A549 (cell line): ENCODE measurements around the gene PTGER1. TPM values are rescaled to one million over a fixed set of nuclear protein-coding genes. Genes with fewer than 3 reads are reported as not detected.

Source experiments
- ATAC-seq, 2 experiments: fragments of 200-7000 bp in 1 of 2; fragments of >200 bp in 1 of 2; cut with Nextera tagmentation in 1 of 2; cut with Tn5 transposase in 1 of 2; 3 replicates each; pipeline versions ENCODE4 v1.8.0 to v1.9.1; 2018 to 2020; ENCODE audit warnings: mild to moderate bottlenecking in 1 of 2, moderate library complexity in 1 of 2
- CTCF ChIA-PET: fragments of 300-600 bp; sonication (Branson Sonifier 250); formaldehyde crosslinking; extraction: SDS; loops from one replicate; lab custom pipeline; 2021; ENCODE audit warnings: antibody characterized with exemption, inconsistent platforms; lab: Yijun Ruan, JAX
- POLR2A ChIA-PET: fragments of 350-600 bp; formaldehyde crosslinking; extraction: SDS; loops from one replicate; lab custom pipeline; 2021; ENCODE audit warnings: antibody characterized with exemption, inconsistent platforms; lab: Yijun Ruan, JAX
- DNase-seq, 2 experiments: peaks; one replicate each; pipeline versions ENCODE4 v3.0.0 to v3.0.0-alpha.2; 2011 to 2016; ENCODE audit warnings: low read depth in 1 of 2, low spot score in 1 of 2
- FAIRE-seq: peaks from 2 replicates; lab custom pipeline; 2011; peaks lifted over from hg19 to GRCh38; lab: Jason Lieb, UNC
- H3K27ac ChIP-seq, 2 experiments: fragments of >200 bp; sonication (Bioruptor Twin); formaldehyde crosslinking; 3 replicates each; pipeline ENCODE4 v1.5.1; 2016 to 2017
- H3K4me1 ChIP-seq: fragments of >200 bp; sonication (Bioruptor Twin); formaldehyde crosslinking; 3 replicates; pipeline ENCODE4 v1.6.1; 2016
- H3K4me2 ChIP-seq: fragments of >200 bp; sonication (Bioruptor Twin); formaldehyde crosslinking; 3 replicates; pipeline ENCODE4 v1.6.1; 2016
- H3K4me3 ChIP-seq: fragments of >200 bp; sonication (Bioruptor Twin); formaldehyde crosslinking; 3 replicates; pipeline ENCODE4 v1.5.1; 2016
- H3K9me3 ChIP-seq: fragments of >200 bp; sonication (Bioruptor Twin); formaldehyde crosslinking; 3 replicates; pipeline ENCODE4 v1.6.1; 2016
- ATOH8 ChIP-seq: fragments of 250-450 bp; sonication (Bioruptor Pico); IDR thresholded peaks from 2 replicates; pipeline ENCODE4 v1.5.0; 2020; ENCODE audit warnings: low read depth, mild to moderate bottlenecking, moderate library complexity
- BCL3 ChIP-seq: fragments of >200 bp; sonication (Bioruptor Twin); formaldehyde crosslinking; IDR thresholded peaks from 3 replicates; pipeline ENCODE4 v1.6.1; 2016
- CEBPB ChIP-seq, 2 experiments: fragments of >200 bp in 1 of 2; sonication (Bioruptor Twin) in 1 of 2; formaldehyde crosslinking in 1 of 2; IDR thresholded peaks; 2 replicates each; pipeline ENCODE4 v1.6.1; 2012 to 2016
- CHD2 ChIP-seq: fragments of 150-350 bp; IDR thresholded peaks from 2 replicates; pipeline ENCODE4 v1.6.1; 2014; ENCODE audit warnings: low read length; ENCODE audit not compliant: partially characterized antibody
- CHD4 ChIP-seq: fragments of 200-600 bp; sonication (generic); IDR thresholded peaks from 2 replicates; pipeline ENCODE4 v1.6.1; 2016; ENCODE audit warnings: antibody characterized with exemption, mild to moderate bottlenecking, borderline replicate concordance
- CTCF ChIP-seq: fragments of >200 bp; sonication (Bioruptor Twin); formaldehyde crosslinking; IDR thresholded peaks from 3 replicates; pipeline ENCODE4 v1.5.1; 2016
- E2F6 ChIP-seq: IDR thresholded peaks from 2 replicates; pipeline ENCODE4 v1.6.1; 2012; ENCODE audit warnings: low read depth, borderline replicate concordance
- ESRRA ChIP-seq: fragments of 150-350 bp; IDR thresholded peaks from 2 replicates; pipeline ENCODE4 v1.6.1; 2014; ENCODE audit warnings: mild to moderate bottlenecking, low read length, borderline replicate concordance
- FOSB ChIP-seq: fragments of 250-450 bp; sonication (Bioruptor Pico); IDR thresholded peaks from 2 replicates; pipeline ENCODE4 v1.5.0; 2020; ENCODE audit warnings: mild to moderate bottlenecking, moderate library complexity
- FOSL2 ChIP-seq, 2 experiments: fragments of 450-650 bp in 1 of 2; fragments of >200 bp in 1 of 2; sonication (Bioruptor Twin) in 1 of 2; formaldehyde crosslinking; IDR thresholded peaks; 2 replicates each; pipeline versions ENCODE4 v1.5.0 to v1.6.1; 2016 to 2020; ENCODE audit warnings: mild to moderate bottlenecking in 1 of 2, moderate library complexity in 1 of 2
- FOXS1 ChIP-seq: fragments of 250-450 bp; sonication (Bioruptor Pico); IDR thresholded peaks from 2 replicates; pipeline ENCODE4 v1.5.0; 2020; ENCODE audit warnings: mild to moderate bottlenecking, moderate library complexity
- HDAC2 ChIP-seq: fragments of 200-600 bp; sonication (generic); IDR thresholded peaks from 2 replicates; pipeline ENCODE4 v1.6.1; 2016
- HMGXB4 ChIP-seq: fragments of 250-450 bp; sonication (Bioruptor Pico); IDR thresholded peaks from 2 replicates; pipeline ENCODE4 v1.5.0; 2021; ENCODE audit warnings: mild to moderate bottlenecking, moderate library complexity, borderline replicate concordance
- HOXA7 ChIP-seq: fragments of 250-450 bp; sonication (Bioruptor Pico); IDR thresholded peaks from 2 replicates; pipeline ENCODE4 v1.5.0; 2020; ENCODE audit warnings: mild to moderate bottlenecking, moderate library complexity
- HOXB13 ChIP-seq: fragments of 250-450 bp; sonication (Bioruptor Pico); IDR thresholded peaks from 2 replicates; pipeline ENCODE4 v1.5.0; 2020; ENCODE audit warnings: low read depth, mild to moderate bottlenecking, moderate library complexity
- KDM1A ChIP-seq: fragments of 200-600 bp; sonication (generic); IDR thresholded peaks from 2 replicates; pipeline ENCODE4 v1.6.1; 2016; ENCODE audit warnings: low read depth, mild to moderate bottlenecking
- MAZ ChIP-seq: fragments of 150-350 bp; IDR thresholded peaks from 2 replicates; pipeline ENCODE4 v1.6.1; 2014; ENCODE audit warnings: antibody characterized with exemption, low read depth, low read length, borderline replicate concordance
- NR3C1 ChIP-seq: fragments of >200 bp; sonication (Bioruptor Twin); formaldehyde crosslinking; IDR thresholded peaks from 3 replicates; pipeline ENCODE4 v1.6.1; 2017
- PBX3 ChIP-seq: IDR thresholded peaks from 2 replicates; pipeline ENCODE4 v1.6.1; 2012
- POLR2AphosphoS2 ChIP-seq: conservative IDR thresholded peaks from 2 replicates; pipeline ENCODE4 v1.6.1; 2012; ENCODE audit warnings: low read length, improper control_type of control experiment, inconsistent platforms
- RAD21 ChIP-seq, 2 experiments: fragments of >200 bp in 1 of 2; sonication (Bioruptor Twin) in 1 of 2; formaldehyde crosslinking in 1 of 2; IDR thresholded peaks in 1 of 2; conservative IDR thresholded peaks in 1 of 2; 2 replicates in 1 of 2; 3 replicates in 1 of 2; pipeline ENCODE4 v1.6.1; 2012 to 2018; ENCODE audit warnings: inconsistent platforms in 1 of 2
- RARB ChIP-seq: fragments of 250-450 bp; sonication (Bioruptor Pico); IDR thresholded peaks from 2 replicates; pipeline ENCODE4 v1.8.0; 2021; ENCODE audit warnings: mild to moderate bottlenecking, moderate library complexity
- RCOR1 ChIP-seq: fragments of 150-350 bp; IDR thresholded peaks from 2 replicates; pipeline ENCODE4 v1.6.1; 2014; ENCODE audit warnings: antibody characterized with exemption, low read length, low read depth
- RFX5 ChIP-seq: fragments of 450-650 bp; IDR thresholded peaks from 2 replicates; pipeline ENCODE4 v1.7.1; 2014; ENCODE audit warnings: antibody characterized with exemption, mild to moderate bottlenecking, moderate library complexity
- TFCP2L1 ChIP-seq: fragments of 250-450 bp; sonication (Bioruptor Pico); IDR thresholded peaks from 2 replicates; pipeline ENCODE4 v1.5.0; 2021; ENCODE audit warnings: mild to moderate bottlenecking
- WGBS: methylation state at CpG from one replicate; pipeline ENCODE4 v1.1.6; 2017; ENCODE audit errors: missing lambda C conversion rate; 5-methylcytosine and 5-hydroxymethylcytosine counted together
- polyA plus RNA-seq, 4 experiments: library from polyadenylated mRNA; depleted of rRNA in 3 of 4; stranded (reverse); fragments of >200 nt; fragmentation: RNase III in 1 of 4; extraction: RNeasy Plus Mini Kit Qiagen cat#74134 plus additional on column Dnase treatment in 1 of 4; gene quantifications; 2 replicates in 3 of 4; 3 replicates in 1 of 4; pipeline ENCODE4 v1.2.3, GENCODE V29; 2011 to 2017

Gene PTGER1
- polyA plus RNA-seq, 2 of the 4 experiments (the other 2 are of a cell fraction): 0.06 to 0.17 TPM

GRCh38 chr19:14467816-14468215 lies 7.3 kb downstream of the PTGER1 start:
- TF ChIP-seq FOSL2 (IDR thresholded peaks at IDR 0.05): no peak
- peak; percentile 31; the same call in 1 of the 2 replicates for TF ChIP-seq FOSL2 (CRISPR knock-in tag; IDR thresholded peaks at IDR 0.05)
- TF ChIP-seq E2F6: no peak
- TF ChIP-seq ESRRA: no peak
- TF ChIP-seq CHD4: no peak
- TF ChIP-seq ATOH8 (CRISPR knock-in tag): no peak
- TF ChIP-seq HDAC2: no peak
- no peak for TF ChIP-seq CEBPB (IDR thresholded peaks at IDR 0.05)
- TF ChIP-seq POLR2AphosphoS2: no peak
- TF ChIP-seq FOSB: no peak
- peak in 1 of 2 experiments; percentile 46; a peak in 3 of 5 replicates for TF ChIP-seq RAD21 (conservative IDR thresholded peaks at IDR 0.05 in 1 of 2, IDR thresholded peaks at IDR 0.05 in 1 of 2)
- 0 out of 3 replicates have a peak, but pooled peaks have one; percentile 10 for TF ChIP-seq CTCF
- no peak for TF ChIP-seq HOXA7 (CRISPR knock-in tag)
- H3K4me3 ChIP-seq: no peak overlapping the region
- DNase-seq (no peak), ATAC-seq (0 out of 6 replicates have a peak, but pooled peaks of 1 of the 2 experiments have one; percentile 12), FAIRE-seq (no peak)
- 0 out of 3 replicates have a peak, but pooled peaks cover 2% of the 10 kb centered on the region for H3K4me1 ChIP-seq
- H3K9me3 ChIP-seq: no peaks in the 10 kb centered on the region
- 83% methylated on average over 9 of the region's 9 CpGs for WGBS
- CTCF ChIA-PET: interaction anchor here (0.8 to 2.7 kb wide), 8 partner anchors 12 to 331 kb away, joined by 3 to 22 read pairs (median 3); partner anchors contain the start of gene ASF1B
- H3K4me2 ChIP-seq: no peak overlapping the region
- no peak overlapping the region for H3K27ac ChIP-seq
- POLR2A ChIA-PET: no interaction called here

GRCh38 chr19:14467391-14467790 lies 7.8 kb downstream of the PTGER1 start:
- DNase-seq: no peak
- Histone ChIP-seq H3K9me3 (no peaks in the 10 kb centered on the region), H3K4me1 (0 out of 3 replicates have a peak, but pooled peaks cover 2% of the 10 kb centered on the region), H3K27ac (no peak overlapping the region), H3K4me2 (no peak overlapping the region), H3K4me3 (no peak overlapping the region)
- WGBS: 88% methylated on average over 11 of the region's 12 CpGs
- ATAC-seq: no peak
- CTCF ChIA-PET: interaction anchor here (0.8 to 2.7 kb wide), 9 partner anchors 8 to 331 kb away, joined by 3 to 22 read pairs (median 3); partner anchors contain the start of genes ASF1B and PTGER1
- POLR2A ChIA-PET: no interaction called here
- no peak for FAIRE-seq
- TF ChIP-seq TFCP2L1 (CRISPR knock-in tag) (no peak), FOXS1 (CRISPR knock-in tag) (no peak), NR3C1 (no peak), RFX5 (no peak), PBX3 (no peak), RCOR1 (no peak), BCL3 (no peak), HMGXB4 (CRISPR knock-in tag) (no peak), HDAC2 (no peak), HOXB13 (CRISPR knock-in tag) (no peak), KDM1A (no peak), CHD4 (no peak), CEBPB (IDR thresholded peaks at IDR 0.05) (no peak), CHD2 (no peak), RARB (no peak), MAZ (no peak)
